ENCODE measurements around the gene LY6G5B.

GRCh38 chr6:31720196-31720770, 50.5 kb downstream of the LY6G5B start:
- TF ChIP-seq RFX5 (IDR thresholded peaks at IDR 0.05; ENCODE audit: low read length) (no peak), POLR2AphosphoS5 (IDR thresholded peaks at IDR 0.05; ENCODE audit: low read depth, low read length) (no peak), JUND (IDR thresholded peaks at IDR 0.05) (no peak), CTCF (IDR thresholded peaks at IDR 0.05) (no peak), SMC3 (IDR thresholded peaks at IDR 0.05; ENCODE audit: low read depth, low read length) (no peak), MAX (IDR thresholded peaks at IDR 0.05; ENCODE audit: low read depth) (no peak), MEF2A (IDR thresholded peaks at IDR 0.05; ENCODE audit: borderline replicate concordance, low read depth) (no peak), EP300 (IDR thresholded peaks at IDR 0.05; ENCODE audit: borderline replicate concordance in 1 of 2, low read depth in 1 of 2, low read length in 1 of 2) (no peak)

Measured in SK-N-SH (cell line).